IPS-11a (cell line): ENCODE data around the gene RXFP3.

Experiments used
- H3K4me3 ChIP-seq: one replicate; pipeline ENCODE4 v1.5.1; 2013; ENCODE audit warnings: low read depth, low read length, control low read depth

Gene RXFP3

GRCh38 chr5:33978306-33978705 is 42.1 kb downstream of the RXFP3 start:
- no peak overlapping the region for H3K4me3 ChIP-seq

GRCh38 chr5:33980030-33980429 is 43.8 kb downstream of the RXFP3 start:
- H3K4me3 ChIP-seq: no peak overlapping the region

GRCh38 chr5:33981408-33982162 is 45.4 kb downstream of the RXFP3 start:
- H3K4me3 ChIP-seq: no peak overlapping the region

- no peak overlapping the region for H3K4me3 ChIP-seq
Measured at GRCh38 chr5:33984178-33984577, 48.0 kb downstream of the RXFP3 start.

GRCh38 chr5:33984671-33985124 is 48.5 kb downstream of the RXFP3 start, which contains the start of gene SLC45A2:
TSS of gene SLC45A2 (minus strand) at chr5:33984693. CDS start at chr5:33984583, 110 bp downstream.
- H3K4me3 ChIP-seq: no peak within 1 kb of the TSS

- H3K4me3 ChIP-seq: no peak overlapping the region
Measured at GRCh38 chr5:33985447-33985846, 49.3 kb downstream of the RXFP3 start.
